Measurements from ENCODE around the gene RASSF1. TPM values are rescaled to one million over a fixed set of nuclear protein-coding genes. Genes with fewer than 3 reads are reported as not detected.

Gene RASSF1
- total RNA-seq, 1 experiment from 2014 or later: 15.9 TPM

DNA sequence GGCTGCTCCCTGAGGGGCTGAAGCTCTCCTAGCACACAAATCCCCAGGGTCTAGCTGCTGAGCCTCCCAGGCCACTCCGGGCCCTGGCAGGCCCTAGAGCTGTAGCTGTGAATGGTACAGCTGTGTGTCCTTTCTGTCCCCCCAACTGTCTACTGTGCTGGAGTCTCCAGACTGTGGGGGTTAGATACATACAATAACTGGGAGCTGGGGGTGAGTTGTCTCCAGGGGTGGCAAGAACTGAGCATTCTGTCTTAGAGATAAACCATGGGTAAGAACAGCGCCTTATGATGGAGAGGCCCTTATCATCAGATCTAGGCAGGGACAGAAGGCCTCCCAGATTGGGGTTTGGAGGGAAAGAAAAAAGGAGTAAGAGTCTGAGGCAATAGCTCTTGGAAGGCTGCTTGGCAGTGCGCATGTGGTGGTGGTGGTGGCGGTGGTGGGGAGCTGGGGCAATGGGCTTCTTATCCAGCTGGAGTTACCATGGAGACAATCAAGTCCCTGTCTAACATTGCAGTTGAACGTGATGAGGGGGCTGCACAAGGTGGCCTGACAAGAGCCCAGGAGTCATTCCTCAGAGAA lies 13.6 kb upstream of the RASSF1 start:
- H3K4me2 ChIP-seq: no peak overlapping the region
- intact Hi-C loops (cut with micrococcal nuclease; ENCODE audit: unreplicated experiment): no loop called here
- ChIA-PET CTCF (interaction anchor here (0.6 to 1.4 kb wide), 2 partner anchors 16 to 17 kb away, joined by 6 to 7 read pairs; no protein-coding TSS in a partner anchor), POLR2A (ENCODE audit: unreplicated experiment) (interaction anchor here (0.6 to 1.0 kb wide), 3 partner anchors 16 to 31 kb away, joined by 3 to 7 read pairs (median 5); no protein-coding TSS in a partner anchor)
- peaks cover 5% of the 10 kb centered on the region; the same call in 1 of the 2 replicates for H3F3A ChIP-seq (ENCODE audit: insufficient read depth, low read depth)
- peaks cover 54% of the 10 kb centered on the region for H3K79me2 ChIP-seq (ENCODE audit: low read depth)
- no TSS peak for BruUV-seq (replicated peaks)
- 0 out of 2 replicates have a peak, but pooled peaks cover 4% of the 10 kb centered on the region for H3K36me3 ChIP-seq (ENCODE audit: low read depth)
- TF ChIP-seq, protein P1, sequence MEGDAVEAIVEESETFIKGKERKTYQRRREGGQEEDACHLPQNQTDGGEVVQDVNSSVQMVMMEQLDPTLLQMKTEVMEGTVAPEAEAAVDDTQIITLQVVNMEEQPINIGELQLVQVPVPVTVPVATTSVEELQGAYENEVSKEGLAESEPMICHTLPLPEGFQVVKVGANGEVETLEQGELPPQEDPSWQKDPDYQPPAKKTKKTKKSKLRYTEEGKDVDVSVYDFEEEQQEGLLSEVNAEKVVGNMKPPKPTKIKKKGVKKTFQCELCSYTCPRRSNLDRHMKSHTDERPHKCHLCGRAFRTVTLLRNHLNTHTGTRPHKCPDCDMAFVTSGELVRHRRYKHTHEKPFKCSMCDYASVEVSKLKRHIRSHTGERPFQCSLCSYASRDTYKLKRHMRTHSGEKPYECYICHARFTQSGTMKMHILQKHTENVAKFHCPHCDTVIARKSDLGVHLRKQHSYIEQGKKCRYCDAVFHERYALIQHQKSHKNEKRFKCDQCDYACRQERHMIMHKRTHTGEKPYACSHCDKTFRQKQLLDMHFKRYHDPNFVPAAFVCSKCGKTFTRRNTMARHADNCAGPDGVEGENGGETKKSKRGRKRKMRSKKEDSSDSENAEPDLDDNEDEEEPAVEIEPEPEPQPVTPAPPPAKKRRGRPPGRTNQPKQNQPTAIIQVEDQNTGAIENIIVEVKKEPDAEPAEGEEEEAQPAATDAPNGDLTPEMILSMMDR (conservative IDR thresholded peaks at IDR 0.05): no peak
- no peak for TF ChIP-seq EZH2 (IDR thresholded peaks at IDR 0.05; ENCODE audit: low read depth)
- no peak overlapping the region for H3K27ac ChIP-seq
- peaks cover 44% of the 10 kb centered on the region for H3K4me1 ChIP-seq (replicated peaks; ENCODE audit: insufficient read depth)
- DNase-seq: no peak
- H3K9me2 ChIP-seq (ENCODE audit: insufficient read depth): no peaks in the 10 kb centered on the region
- peaks cover 22% of the 10 kb centered on the region for H4K20me1 ChIP-seq (ENCODE audit: insufficient read depth)
- no peak overlapping the region for H2AFZ ChIP-seq
- no peaks in the 10 kb centered on the region for H3K9me3 ChIP-seq (ENCODE audit: insufficient read depth, low read depth)
- no peaks in the 10 kb centered on the region for H3K27me3 ChIP-seq (ENCODE audit: insufficient read depth, low read depth)
- H3K4me3 ChIP-seq: no peak overlapping the region

DNA sequence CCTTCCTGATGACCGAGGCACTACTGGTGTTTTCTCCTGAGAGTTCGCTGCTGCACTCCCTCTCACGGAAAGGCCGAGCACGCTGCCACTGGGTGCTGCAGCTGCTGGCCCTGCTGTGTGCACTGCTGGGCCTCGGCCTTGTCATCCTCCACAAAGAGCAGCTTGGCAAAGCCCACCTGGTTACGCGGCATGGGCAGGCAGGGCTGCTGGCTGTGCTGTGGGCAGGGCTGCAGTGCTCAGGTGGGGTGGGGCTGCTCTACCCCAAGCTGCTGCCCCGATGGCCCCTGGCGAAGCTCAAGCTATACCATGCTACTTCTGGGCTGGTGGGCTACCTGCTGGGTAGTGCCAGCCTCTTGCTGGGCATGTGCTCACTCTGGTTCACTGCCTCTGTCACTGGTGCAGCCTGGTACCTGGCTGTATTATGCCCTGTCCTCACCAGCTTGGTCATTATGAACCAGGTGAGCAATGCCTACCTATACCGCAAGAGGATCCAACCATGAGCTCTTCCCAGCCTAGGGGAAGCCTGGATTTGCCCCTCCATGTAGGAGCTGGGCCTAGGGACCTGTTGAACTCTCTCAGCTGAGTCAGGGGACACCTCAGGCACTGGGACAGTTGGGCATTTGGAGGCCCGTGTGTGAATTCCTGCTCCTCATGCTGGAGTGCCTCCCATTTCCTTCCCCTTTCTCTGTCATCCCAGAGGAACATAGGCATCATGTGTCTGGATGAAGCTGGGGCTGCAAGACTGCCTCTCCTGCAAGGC lies 12.8 kb upstream of the RASSF1 start:
- Histone ChIP-seq H3K4me3 (no peak overlapping the region), H3K4me2 (no peak overlapping the region), H3K4me1 (replicated peaks; ENCODE audit: insufficient read depth) (peaks cover 43% of the 10 kb centered on the region), H3K9me2 (ENCODE audit: insufficient read depth) (no peaks in the 10 kb centered on the region), H3K27me3 (ENCODE audit: insufficient read depth, low read depth) (no peaks in the 10 kb centered on the region), H3K27ac (no peak overlapping the region), H3K36me3 (ENCODE audit: low read depth) (0 out of 2 replicates have a peak, but pooled peaks cover 4% of the 10 kb centered on the region), H3K9me3 (ENCODE audit: insufficient read depth, low read depth) (no peaks in the 10 kb centered on the region), H2AFZ (no peak overlapping the region), H3K79me2 (ENCODE audit: low read depth) (peaks cover 46% of the 10 kb centered on the region), H4K20me1 (ENCODE audit: insufficient read depth) (peaks cover 22% of the 10 kb centered on the region), H3F3A (ENCODE audit: insufficient read depth, low read depth) (peaks cover 5% of the 10 kb centered on the region; the same call in 1 of the 2 replicates)
- POLR2A ChIA-PET (ENCODE audit: unreplicated experiment): interaction anchor here (0.6 to 1.0 kb wide), 2 partner anchors 16 to 30 kb away, joined by 5 to 7 read pairs; no protein-coding TSS in a partner anchor
- intact Hi-C loops (cut with micrococcal nuclease; ENCODE audit: unreplicated experiment): no loop called here
- CTCF ChIA-PET: interaction anchor here (1.4 kb wide), 1 partner anchor 17 kb away, joined by 6 read pairs; no protein-coding TSS in a partner anchor
- DNase-seq: no peak
- TF ChIP-seq, protein P1 (conservative IDR thresholded peaks at IDR 0.05): no peak
- TF ChIP-seq EZH2 (IDR thresholded peaks at IDR 0.05; ENCODE audit: low read depth): no peak
- no TSS peak for BruUV-seq (replicated peaks)

DNA sequence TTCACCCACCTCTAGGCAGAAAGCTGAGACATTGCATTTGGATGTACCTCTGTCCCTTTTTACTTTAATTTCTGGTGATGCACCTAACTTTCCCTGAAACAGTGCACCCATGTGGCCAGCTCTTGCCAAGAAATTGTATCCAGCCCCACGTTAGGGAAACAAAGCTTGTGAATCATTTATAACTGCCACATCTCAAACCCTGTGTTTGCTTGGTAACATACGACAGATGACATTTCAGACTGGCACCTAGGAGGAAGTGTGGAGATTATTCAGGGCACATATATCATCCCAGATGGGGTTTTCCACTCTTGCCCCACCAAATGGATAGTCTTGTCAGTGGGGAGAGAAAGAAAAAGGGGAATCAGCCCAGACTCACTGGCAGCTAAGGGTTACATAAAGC lies 12.1 kb upstream of the RASSF1 start:
- ChIA-PET POLR2A (ENCODE audit: unreplicated experiment) (interaction anchor here (0.7 kb wide), 1 partner anchor 188 kb away, joined by 6 read pairs; no protein-coding TSS in a partner anchor), CTCF (interaction anchor here (0.6 to 1.4 kb wide), 2 partner anchors 16 to 106 kb away, joined by 3 to 6 read pairs; no protein-coding TSS in a partner anchor)
- no peaks in the 10 kb centered on the region for H3K9me3 ChIP-seq (ENCODE audit: insufficient read depth, low read depth)
- H3K4me2 ChIP-seq: no peak overlapping the region
- H4K20me1 ChIP-seq (ENCODE audit: insufficient read depth): peaks cover 22% of the 10 kb centered on the region
- H3F3A ChIP-seq (ENCODE audit: insufficient read depth, low read depth): peaks cover 5% of the 10 kb centered on the region; the same call in 1 of the 2 replicates
- peaks cover 40% of the 10 kb centered on the region for H3K79me2 ChIP-seq (ENCODE audit: low read depth)
- peak in 1 of 2 experiments; percentile 53 for DNase-seq
- no peak overlapping the region for H2AFZ ChIP-seq
- no peak overlapping the region for H3K4me3 ChIP-seq
- peaks cover 37% of the 10 kb centered on the region for H3K4me1 ChIP-seq (replicated peaks; ENCODE audit: insufficient read depth)
- TF ChIP-seq EZH2 (IDR thresholded peaks at IDR 0.05; ENCODE audit: low read depth): no peak
- TF ChIP-seq, protein P1 (conservative IDR thresholded peaks at IDR 0.05): no peak
- H3K36me3 ChIP-seq (ENCODE audit: low read depth): 0 out of 2 replicates have a peak, but pooled peaks cover under 1% of the 10 kb centered on the region
- H3K9me2 ChIP-seq (ENCODE audit: insufficient read depth): no peaks in the 10 kb centered on the region
- no TSS peak for BruUV-seq (replicated peaks)
- intact Hi-C loops (cut with micrococcal nuclease; ENCODE audit: unreplicated experiment): no loop called here
- H3K27ac ChIP-seq: no peak overlapping the region
- no peaks in the 10 kb centered on the region for H3K27me3 ChIP-seq (ENCODE audit: insufficient read depth, low read depth)

Data from PC-9 (cell line).